ENCODE measurements around the gene ASAP2. TPM values are rescaled to one million over a fixed set of nuclear protein-coding genes. Genes with fewer than 3 reads are reported as not detected.

Gene ASAP2
- total RNA-seq, 1 donor from 2014 or later: 60.7 TPM

DNA sequence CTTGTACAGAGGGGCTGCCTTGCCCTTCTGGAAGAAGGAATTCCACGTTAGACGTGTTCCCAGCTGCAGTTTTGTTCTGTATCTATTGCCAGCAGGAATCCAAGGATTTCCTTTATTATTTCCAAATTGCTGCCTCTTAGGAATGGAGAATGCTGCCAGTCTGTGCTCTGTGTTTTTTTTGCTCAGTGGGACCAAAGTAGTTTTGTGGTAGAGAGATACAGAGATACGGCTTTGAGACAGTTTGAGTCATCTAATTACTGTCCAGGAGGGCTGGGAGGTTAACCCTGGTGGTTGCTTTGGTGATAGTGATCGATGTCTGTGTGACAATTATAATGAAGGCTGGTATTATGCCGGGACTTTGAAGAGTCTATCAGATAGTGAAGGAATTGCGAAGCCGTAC is 26.3 kb downstream of the ASAP2 start:
- no peaks in the 10 kb centered on the region for H3K27me3 Mint-ChIP-seq (ENCODE audit: low read depth)
- TF ChIP-seq, protein P1, sequence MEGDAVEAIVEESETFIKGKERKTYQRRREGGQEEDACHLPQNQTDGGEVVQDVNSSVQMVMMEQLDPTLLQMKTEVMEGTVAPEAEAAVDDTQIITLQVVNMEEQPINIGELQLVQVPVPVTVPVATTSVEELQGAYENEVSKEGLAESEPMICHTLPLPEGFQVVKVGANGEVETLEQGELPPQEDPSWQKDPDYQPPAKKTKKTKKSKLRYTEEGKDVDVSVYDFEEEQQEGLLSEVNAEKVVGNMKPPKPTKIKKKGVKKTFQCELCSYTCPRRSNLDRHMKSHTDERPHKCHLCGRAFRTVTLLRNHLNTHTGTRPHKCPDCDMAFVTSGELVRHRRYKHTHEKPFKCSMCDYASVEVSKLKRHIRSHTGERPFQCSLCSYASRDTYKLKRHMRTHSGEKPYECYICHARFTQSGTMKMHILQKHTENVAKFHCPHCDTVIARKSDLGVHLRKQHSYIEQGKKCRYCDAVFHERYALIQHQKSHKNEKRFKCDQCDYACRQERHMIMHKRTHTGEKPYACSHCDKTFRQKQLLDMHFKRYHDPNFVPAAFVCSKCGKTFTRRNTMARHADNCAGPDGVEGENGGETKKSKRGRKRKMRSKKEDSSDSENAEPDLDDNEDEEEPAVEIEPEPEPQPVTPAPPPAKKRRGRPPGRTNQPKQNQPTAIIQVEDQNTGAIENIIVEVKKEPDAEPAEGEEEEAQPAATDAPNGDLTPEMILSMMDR (IDR thresholded peaks at IDR 0.05): no peak
- no peaks in the 10 kb centered on the region for H3K9me3 Mint-ChIP-seq (ENCODE audit: low read depth)
- no peaks in the 10 kb centered on the region for H3K36me3 Mint-ChIP-seq (ENCODE audit: low read depth)
- DNase-seq (ENCODE audit: low spot score): no peak
- peak overlapping the region; percentile 14 for H3K27ac Mint-ChIP-seq (ENCODE audit: unreplicated experiment)
- H3K4me1 Mint-ChIP-seq (ENCODE audit: low read depth): peaks cover 96% of the 10 kb centered on the region
- H3K4me3 Mint-ChIP-seq (ENCODE audit: unreplicated experiment): no peak overlapping the region

DNA sequence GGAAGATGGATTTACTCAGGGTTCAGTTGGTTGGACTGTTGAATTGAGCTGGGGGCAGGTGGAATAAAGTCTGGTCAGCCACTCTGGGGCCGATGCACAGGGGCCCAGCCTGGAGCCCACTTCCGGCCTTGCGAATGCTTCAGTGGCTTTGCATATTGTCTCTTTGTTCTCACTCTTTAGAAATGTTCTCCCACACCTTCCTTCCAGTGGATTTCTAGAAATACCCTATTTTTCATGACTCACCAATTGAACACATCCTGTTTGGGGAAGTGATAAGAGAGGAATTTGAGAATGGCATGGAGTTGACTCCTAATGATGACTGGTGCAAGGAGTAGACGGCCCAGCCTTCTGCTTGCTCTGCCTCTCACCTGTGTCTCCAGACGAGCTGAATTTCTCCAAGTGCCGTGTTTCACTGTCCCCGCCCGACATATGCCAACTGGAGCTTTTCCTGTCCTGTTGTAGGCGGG is 28.1 kb downstream of the ASAP2 start:
- H3K4me3 Mint-ChIP-seq (ENCODE audit: unreplicated experiment): peak overlapping the region; percentile 52
- no peaks in the 10 kb centered on the region for H3K27me3 Mint-ChIP-seq (ENCODE audit: low read depth)
- H3K27ac Mint-ChIP-seq (ENCODE audit: unreplicated experiment): peak overlapping the region; percentile 97
- TF ChIP-seq, protein P1 (IDR thresholded peaks at IDR 0.05): no peak
- H3K9me3 Mint-ChIP-seq (ENCODE audit: low read depth): no peaks in the 10 kb centered on the region
- no peak for DNase-seq (ENCODE audit: low spot score)
- H3K36me3 Mint-ChIP-seq (ENCODE audit: low read depth): no peaks in the 10 kb centered on the region
- peaks cover 94% of the 10 kb centered on the region for H3K4me1 Mint-ChIP-seq (ENCODE audit: low read depth)

DNA sequence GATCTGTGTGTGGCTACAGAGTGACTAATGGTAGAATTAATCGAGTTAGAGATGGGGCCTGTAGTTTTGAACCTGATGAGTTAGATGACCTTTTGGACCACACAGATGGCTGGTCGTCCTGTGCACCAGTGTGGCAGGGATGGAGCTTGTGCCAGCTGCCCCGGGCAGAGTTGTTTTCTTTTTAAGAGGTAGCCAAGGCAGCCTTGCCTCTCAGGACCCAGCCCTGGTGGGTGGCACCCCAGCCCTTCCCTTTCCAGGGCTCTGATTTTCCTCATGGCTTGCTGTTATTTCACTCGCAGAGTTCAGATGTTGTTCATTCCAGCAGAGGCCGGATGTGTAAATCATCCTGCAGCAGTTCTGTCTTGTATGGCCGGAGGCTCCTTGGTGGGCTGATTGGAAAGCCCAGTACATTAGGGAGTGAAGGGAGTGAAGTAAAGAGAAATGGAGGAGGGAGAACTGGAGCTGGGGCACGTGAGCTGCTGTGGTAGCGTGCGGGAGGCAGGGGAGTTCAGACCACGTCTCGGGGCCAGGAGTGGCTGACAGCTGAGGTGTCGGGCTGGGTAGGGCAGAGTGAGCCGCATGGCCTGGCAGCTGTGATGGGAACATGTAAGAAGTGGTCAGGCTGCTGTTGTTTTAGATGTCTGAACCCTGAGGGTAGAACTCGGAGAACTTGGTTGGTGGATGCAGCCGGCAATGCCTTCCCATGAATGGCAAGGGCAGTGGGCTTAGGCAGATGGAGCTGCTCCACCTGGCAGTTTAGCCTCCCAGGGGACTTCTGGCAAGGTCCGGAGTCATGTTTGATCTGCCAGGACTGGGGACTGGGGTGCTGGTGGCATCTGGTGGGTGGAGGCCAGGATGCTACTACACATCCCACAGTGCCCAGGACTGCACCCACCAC is 28.8 kb downstream of the ASAP2 start:
- Mint-ChIP-seq H3K4me1 (ENCODE audit: low read depth) (peaks cover 88% of the 10 kb centered on the region), H3K27me3 (ENCODE audit: low read depth) (no peaks in the 10 kb centered on the region), H3K4me3 (ENCODE audit: unreplicated experiment) (peak overlapping the region; percentile 52), H3K9me3 (ENCODE audit: low read depth) (no peaks in the 10 kb centered on the region), H3K27ac (ENCODE audit: unreplicated experiment) (peak overlapping the region; percentile 97), H3K36me3 (ENCODE audit: low read depth) (no peaks in the 10 kb centered on the region)
- TF ChIP-seq, protein P1 (IDR thresholded peaks at IDR 0.05): no peak
- DNase-seq (ENCODE audit: low spot score): no peak

DNA sequence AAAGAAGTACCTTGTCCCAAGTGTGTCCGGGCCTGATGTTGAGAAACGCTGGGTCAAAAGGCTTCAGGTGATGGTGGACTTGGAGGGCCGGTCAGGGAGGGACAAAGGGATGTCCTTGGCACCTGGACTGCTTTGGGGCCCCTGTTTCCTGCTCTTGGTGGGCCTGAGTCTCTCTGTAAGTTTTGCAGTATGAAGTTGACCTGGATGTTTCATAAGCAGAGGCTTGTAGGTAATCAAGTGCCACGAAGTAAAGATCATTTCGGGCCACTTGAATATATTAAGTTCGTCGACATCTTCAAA is 29.4 kb downstream of the ASAP2 start:
- Mint-ChIP-seq H3K9me3 (ENCODE audit: low read depth) (no peaks in the 10 kb centered on the region), H3K27me3 (ENCODE audit: low read depth) (no peaks in the 10 kb centered on the region), H3K36me3 (ENCODE audit: low read depth) (no peaks in the 10 kb centered on the region), H3K27ac (ENCODE audit: unreplicated experiment) (peak overlapping the region; percentile 97), H3K4me1 (ENCODE audit: low read depth) (peaks cover 88% of the 10 kb centered on the region), H3K4me3 (ENCODE audit: unreplicated experiment) (no peak overlapping the region)
- DNase-seq (ENCODE audit: low spot score): no peak
- TF ChIP-seq, protein P1 (IDR thresholded peaks at IDR 0.05): no peak

DNA sequence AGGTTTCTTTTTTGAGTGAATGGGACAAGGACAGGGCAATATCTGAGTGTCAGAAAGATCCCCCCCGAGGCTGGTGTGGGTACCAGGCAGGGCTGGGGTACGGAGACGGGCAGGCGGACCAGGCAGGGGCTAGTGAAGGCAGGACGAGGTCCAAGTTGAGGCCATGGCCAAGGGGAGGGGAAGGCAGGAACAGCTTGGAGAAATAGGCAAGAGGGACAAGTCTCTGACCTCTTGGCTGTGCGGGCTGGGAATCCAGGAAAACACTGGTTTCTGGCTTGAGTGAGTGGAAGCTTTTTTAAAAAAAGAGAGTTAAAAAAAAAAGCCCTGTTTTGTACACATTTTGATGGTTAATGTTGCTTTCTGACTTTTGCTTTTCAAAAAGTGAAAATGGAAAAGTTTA is 30.3 kb downstream of the ASAP2 start:
- H3K4me1 Mint-ChIP-seq (ENCODE audit: low read depth): peaks cover 88% of the 10 kb centered on the region
- TF ChIP-seq, protein P1 (IDR thresholded peaks at IDR 0.05): no peak
- DNase-seq (ENCODE audit: low spot score): no peak
- H3K36me3 Mint-ChIP-seq (ENCODE audit: low read depth): peaks cover 2% of the 10 kb centered on the region
- peak overlapping the region; percentile 97 for H3K27ac Mint-ChIP-seq (ENCODE audit: unreplicated experiment)
- H3K4me3 Mint-ChIP-seq (ENCODE audit: unreplicated experiment): no peak overlapping the region
- no peaks in the 10 kb centered on the region for H3K27me3 Mint-ChIP-seq (ENCODE audit: low read depth)
- no peaks in the 10 kb centered on the region for H3K9me3 Mint-ChIP-seq (ENCODE audit: low read depth)

All from chondrocyte (in vitro differentiated cells).